HG02571 (cell line): ENCODE measurements around the gene EFCAB6.

Source experiments
- ATAC-seq: cut with Tn5 transposase; IDR thresholded peaks from one replicate; pipeline ENCODE4 v1.9.1; 2021; ENCODE audit warnings: mild to moderate bottlenecking, moderate library complexity; ENCODE audit not compliant: unreplicated experiment

The EFCAB6 gene

GRCh38 chr22:43818981-43819380 is 6.9 kb upstream of the EFCAB6 start:
- no peak for ATAC-seq

- ATAC-seq = no peak
Measured at GRCh38 chr22:43817402-43817801, 5.3 kb upstream of the EFCAB6 start.

GRCh38 chr22:43814264-43814663 is 2.2 kb upstream of the EFCAB6 start:
- no peak for ATAC-seq

GRCh38 chr22:43812890-43813289 is 785 bp upstream of the EFCAB6 start:
- no peak for ATAC-seq

- no peak for ATAC-seq
Measured at GRCh38 chr22:43811777-43812148, 342 bp downstream of the EFCAB6 start.

GRCh38 chr22:43802897-43803495 is 9.1 kb downstream of the EFCAB6 start:
- ATAC-seq = no peak

- no peak for ATAC-seq
Measured at GRCh38 chr22:43800970-43801369, 11.1 kb downstream of the EFCAB6 start.

GRCh38 chr22:43798492-43798891 is 13.6 kb downstream of the EFCAB6 start:
- ATAC-seq = no peak

GRCh38 chr22:43796567-43796966 is 15.5 kb downstream of the EFCAB6 start:
- ATAC-seq = no peak

GRCh38 chr22:43795320-43795719 is 16.8 kb downstream of the EFCAB6 start:
- no peak for ATAC-seq

GRCh38 chr22:43792905-43793304 is 19.2 kb downstream of the EFCAB6 start:
- no peak for ATAC-seq

GRCh38 chr22:43789452-43789851 is 22.7 kb downstream of the EFCAB6 start:
- no peak for ATAC-seq

GRCh38 chr22:43783777-43784176 is 28.3 kb downstream of the EFCAB6 start:
- no peak for ATAC-seq

- ATAC-seq = no peak
Measured at GRCh38 chr22:43782448-43782847, 29.7 kb downstream of the EFCAB6 start.

- ATAC-seq = no peak
Measured at GRCh38 chr22:43777286-43777685, 34.8 kb downstream of the EFCAB6 start.

GRCh38 chr22:43776081-43776670 is 35.9 kb downstream of the EFCAB6 start:
- no peak for ATAC-seq

GRCh38 chr22:43774318-43774915 is 37.7 kb downstream of the EFCAB6 start:
- ATAC-seq = no peak

- no peak for ATAC-seq
Measured at GRCh38 chr22:43772831-43773230, 39.3 kb downstream of the EFCAB6 start.

GRCh38 chr22:43755452-43755851 is 56.7 kb downstream of the EFCAB6 start:
- ATAC-seq = no peak

- no peak for ATAC-seq
Measured at GRCh38 chr22:43755011-43755410, 57.1 kb downstream of the EFCAB6 start.

- no peak for ATAC-seq
Measured at GRCh38 chr22:43754176-43754575, 57.9 kb downstream of the EFCAB6 start.

- ATAC-seq = no peak
Measured at GRCh38 chr22:43753688-43754087, 58.4 kb downstream of the EFCAB6 start.

GRCh38 chr22:43750751-43751150 is 61.4 kb downstream of the EFCAB6 start:
- no peak for ATAC-seq
